ENCODE results near the gene SYT8.

DNA sequence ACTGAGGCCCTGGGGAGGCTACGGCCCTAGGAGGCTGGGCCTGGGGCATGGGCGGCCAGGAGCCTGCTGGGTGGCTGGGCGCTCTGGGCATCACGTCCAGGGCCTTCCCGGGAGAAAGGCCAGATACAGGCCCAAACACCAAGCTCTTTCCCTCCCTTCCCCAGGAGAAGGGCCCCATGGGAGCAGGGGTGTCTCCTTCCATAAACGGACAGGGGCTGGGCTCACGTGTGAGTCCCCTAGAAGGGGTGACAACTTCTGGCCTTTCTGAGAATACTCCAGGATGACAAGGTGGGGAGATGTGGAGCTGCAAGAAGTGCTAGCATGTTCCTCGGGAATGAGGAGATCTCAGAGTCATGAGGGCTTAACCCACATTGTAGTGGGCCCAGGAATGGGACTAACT is 19.5 kb upstream of the SYT8 start:
- TF ChIP-seq, protein P1, sequence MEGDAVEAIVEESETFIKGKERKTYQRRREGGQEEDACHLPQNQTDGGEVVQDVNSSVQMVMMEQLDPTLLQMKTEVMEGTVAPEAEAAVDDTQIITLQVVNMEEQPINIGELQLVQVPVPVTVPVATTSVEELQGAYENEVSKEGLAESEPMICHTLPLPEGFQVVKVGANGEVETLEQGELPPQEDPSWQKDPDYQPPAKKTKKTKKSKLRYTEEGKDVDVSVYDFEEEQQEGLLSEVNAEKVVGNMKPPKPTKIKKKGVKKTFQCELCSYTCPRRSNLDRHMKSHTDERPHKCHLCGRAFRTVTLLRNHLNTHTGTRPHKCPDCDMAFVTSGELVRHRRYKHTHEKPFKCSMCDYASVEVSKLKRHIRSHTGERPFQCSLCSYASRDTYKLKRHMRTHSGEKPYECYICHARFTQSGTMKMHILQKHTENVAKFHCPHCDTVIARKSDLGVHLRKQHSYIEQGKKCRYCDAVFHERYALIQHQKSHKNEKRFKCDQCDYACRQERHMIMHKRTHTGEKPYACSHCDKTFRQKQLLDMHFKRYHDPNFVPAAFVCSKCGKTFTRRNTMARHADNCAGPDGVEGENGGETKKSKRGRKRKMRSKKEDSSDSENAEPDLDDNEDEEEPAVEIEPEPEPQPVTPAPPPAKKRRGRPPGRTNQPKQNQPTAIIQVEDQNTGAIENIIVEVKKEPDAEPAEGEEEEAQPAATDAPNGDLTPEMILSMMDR (IDR thresholded peaks at IDR 0.05): no peak
- no peak for TF ChIP-seq POLR2AphosphoS5 (IDR thresholded peaks at IDR 0.05)
- no peak for TF ChIP-seq POLR2A (IDR thresholded peaks at IDR 0.05)

All from breast epithelium (tissue), 3 donors.